ENCODE measurements around the gene TBC1D14.

The TBC1D14 gene

GRCh38 chr4:7045961-7046921 lies 136.6 kb downstream of the TBC1D14 start:
- Histone ChIP-seq H3K9ac (ENCODE audit: low read depth in 1 of 2, low read length in 2 of 2) (peak overlapping the region in 1 of 2 donors; percentile 0), H3K4me1 (ENCODE audit: control insufficient read depth in 2 of 2, insufficient read depth in 2 of 2, low read length in 2 of 2) (peaks cover 32 to 35% of the 10 kb centered on the region in 2 donors), H3K27me3 (ENCODE audit: control insufficient read depth in 2 of 2, insufficient read depth in 2 of 2, low read length in 2 of 2) (no peaks in the 10 kb centered on the region), H3K9me3 (ENCODE audit: control insufficient read depth in 2 of 2, low read length in 2 of 2) (no peaks in the 10 kb centered on the region), H3K27ac (ENCODE audit: low read depth in 2 of 2, low read length in 2 of 2) (no peak overlapping the region), H3K36me3 (ENCODE audit: control insufficient read depth in 2 of 2, insufficient read depth in 2 of 2, low read length in 2 of 2) (peaks cover 8 to 9% of the 10 kb centered on the region in 2 donors), H3K4me3 (ENCODE audit: low read length in 2 of 2) (no peak overlapping the region)

GRCh38 chr4:7046971-7047370 lies 137.3 kb downstream of the TBC1D14 start:
- Histone ChIP-seq H3K27ac (ENCODE audit: low read depth in 2 of 2, low read length in 2 of 2) (no peak overlapping the region), H3K27me3 (ENCODE audit: control insufficient read depth in 2 of 2, insufficient read depth in 2 of 2, low read length in 2 of 2) (no peaks in the 10 kb centered on the region), H3K36me3 (ENCODE audit: control insufficient read depth in 2 of 2, insufficient read depth in 2 of 2, low read length in 2 of 2) (peaks cover 10% of the 10 kb centered on the region in 2 donors), H3K4me1 (ENCODE audit: control insufficient read depth in 2 of 2, insufficient read depth in 2 of 2, low read length in 2 of 2) (peaks cover 25 to 28% of the 10 kb centered on the region in 2 donors), H3K4me3 (ENCODE audit: low read length in 2 of 2) (no peak overlapping the region), H3K9ac (ENCODE audit: low read depth in 1 of 2, low read length in 2 of 2) (no peak overlapping the region), H3K9me3 (ENCODE audit: control insufficient read depth in 2 of 2, low read length in 2 of 2) (no peaks in the 10 kb centered on the region)

- Histone ChIP-seq H3K9ac (ENCODE audit: low read depth in 1 of 2, low read length in 2 of 2) (no peak overlapping the region), H3K36me3 (ENCODE audit: control insufficient read depth in 2 of 2, insufficient read depth in 2 of 2, low read length in 2 of 2) (peaks cover 11 to 14% of the 10 kb centered on the region in 2 donors), H3K27me3 (ENCODE audit: control insufficient read depth in 2 of 2, insufficient read depth in 2 of 2, low read length in 2 of 2) (no peaks in the 10 kb centered on the region), H3K9me3 (ENCODE audit: control insufficient read depth in 2 of 2, low read length in 2 of 2) (no peaks in the 10 kb centered on the region), H3K27ac (ENCODE audit: low read depth in 2 of 2, low read length in 2 of 2) (no peak overlapping the region), H3K4me3 (ENCODE audit: low read length in 2 of 2) (no peak overlapping the region), H3K4me1 (ENCODE audit: control insufficient read depth in 2 of 2, insufficient read depth in 2 of 2, low read length in 2 of 2) (peaks cover 23 to 26% of the 10 kb centered on the region in 2 donors)
Observed at GRCh38 chr4:7048642-7049041, 139.0 kb downstream of the TBC1D14 start.

GRCh38 chr4:7049295-7049694 lies 139.7 kb downstream of the TBC1D14 start:
- H3K4me1 ChIP-seq (ENCODE audit: control insufficient read depth in 2 of 2, insufficient read depth in 2 of 2, low read length in 2 of 2), result peaks cover 21 to 22% of the 10 kb centered on the region in 2 donors

GRCh38 chr4:7049739-7050138 lies 140.1 kb downstream of the TBC1D14 start:
- peaks cover 20 to 24% of the 10 kb centered on the region in 2 donors for H3K36me3 ChIP-seq (ENCODE audit: control insufficient read depth in 2 of 2, insufficient read depth in 2 of 2, low read length in 2 of 2)
- H3K4me1 ChIP-seq (ENCODE audit: control insufficient read depth in 2 of 2, insufficient read depth in 2 of 2, low read length in 2 of 2), result peaks cover 17 to 18% of the 10 kb centered on the region in 2 donors

More at GRCh38 chr4:7049295-7049694, 139.7 kb downstream of the TBC1D14 start:
- Histone ChIP-seq H3K36me3 (ENCODE audit: control insufficient read depth in 2 of 2, insufficient read depth in 2 of 2, low read length in 2 of 2) (peaks cover 15 to 20% of the 10 kb centered on the region in 2 donors), H3K9ac (ENCODE audit: low read depth in 1 of 2, low read length in 2 of 2) (no peak overlapping the region), H3K27ac (ENCODE audit: low read depth in 2 of 2, low read length in 2 of 2) (no peak overlapping the region), H3K9me3 (ENCODE audit: control insufficient read depth in 2 of 2, low read length in 2 of 2) (no peaks in the 10 kb centered on the region), H3K27me3 (ENCODE audit: control insufficient read depth in 2 of 2, insufficient read depth in 2 of 2, low read length in 2 of 2) (no peaks in the 10 kb centered on the region), H3K4me3 (ENCODE audit: low read length in 2 of 2) (no peak overlapping the region)

GRCh38 chr4:7050481-7051143 lies 141.0 kb downstream of the TBC1D14 start:
- H3K9ac ChIP-seq (ENCODE audit: low read depth in 1 of 2, low read length in 2 of 2), result no peak overlapping the region

More at GRCh38 chr4:7049739-7050138, 140.1 kb downstream of the TBC1D14 start:
- H3K9ac ChIP-seq (ENCODE audit: low read depth in 1 of 2, low read length in 2 of 2), result no peak overlapping the region
- H3K27ac ChIP-seq (ENCODE audit: low read depth in 2 of 2, low read length in 2 of 2), result no peak overlapping the region
- no peaks in the 10 kb centered on the region for H3K27me3 ChIP-seq (ENCODE audit: control insufficient read depth in 2 of 2, insufficient read depth in 2 of 2, low read length in 2 of 2)
- no peaks in the 10 kb centered on the region for H3K9me3 ChIP-seq (ENCODE audit: control insufficient read depth in 2 of 2, low read length in 2 of 2)
- H3K4me3 ChIP-seq (ENCODE audit: low read length in 2 of 2), result no peak overlapping the region

GRCh38 chr4:7051144-7051495 lies 141.5 kb downstream of the TBC1D14 start:
- Histone ChIP-seq H3K4me3 (ENCODE audit: low read length in 2 of 2) (no peak overlapping the region), H3K27ac (ENCODE audit: low read depth in 2 of 2, low read length in 2 of 2) (no peak overlapping the region), H3K36me3 (ENCODE audit: control insufficient read depth in 2 of 2, insufficient read depth in 2 of 2, low read length in 2 of 2) (peaks cover 30 to 32% of the 10 kb centered on the region in 2 donors), H3K9me3 (ENCODE audit: control insufficient read depth in 2 of 2, low read length in 2 of 2) (no peaks in the 10 kb centered on the region), H3K4me1 (ENCODE audit: control insufficient read depth in 2 of 2, insufficient read depth in 2 of 2, low read length in 2 of 2) (peaks cover 4 to 6% of the 10 kb centered on the region in 2 donors), H3K27me3 (ENCODE audit: control insufficient read depth in 2 of 2, insufficient read depth in 2 of 2, low read length in 2 of 2) (no peaks in the 10 kb centered on the region), H3K9ac (ENCODE audit: low read depth in 1 of 2, low read length in 2 of 2) (no peak overlapping the region)

More at GRCh38 chr4:7050481-7051143, 141.0 kb downstream of the TBC1D14 start:
- Histone ChIP-seq H3K4me3 (ENCODE audit: low read length in 2 of 2) (no peak overlapping the region), H3K36me3 (ENCODE audit: control insufficient read depth in 2 of 2, insufficient read depth in 2 of 2, low read length in 2 of 2) (peaks cover 27 to 32% of the 10 kb centered on the region in 2 donors), H3K27me3 (ENCODE audit: control insufficient read depth in 2 of 2, insufficient read depth in 2 of 2, low read length in 2 of 2) (no peaks in the 10 kb centered on the region), H3K4me1 (ENCODE audit: control insufficient read depth in 2 of 2, insufficient read depth in 2 of 2, low read length in 2 of 2) (peaks cover 8 to 9% of the 10 kb centered on the region in 2 donors), H3K27ac (ENCODE audit: low read depth in 2 of 2, low read length in 2 of 2) (no peak overlapping the region), H3K9me3 (ENCODE audit: control insufficient read depth in 2 of 2, low read length in 2 of 2) (no peaks in the 10 kb centered on the region)

GRCh38 chr4:7051905-7052304 lies 142.3 kb downstream of the TBC1D14 start:
- Histone ChIP-seq H3K9ac (ENCODE audit: low read depth in 1 of 2, low read length in 2 of 2) (no peak overlapping the region), H3K27me3 (ENCODE audit: control insufficient read depth in 2 of 2, insufficient read depth in 2 of 2, low read length in 2 of 2) (no peaks in the 10 kb centered on the region), H3K4me3 (ENCODE audit: low read length in 2 of 2) (no peak overlapping the region), H3K9me3 (ENCODE audit: control insufficient read depth in 2 of 2, low read length in 2 of 2) (no peaks in the 10 kb centered on the region), H3K27ac (ENCODE audit: low read depth in 2 of 2, low read length in 2 of 2) (no peak overlapping the region), H3K4me1 (ENCODE audit: control insufficient read depth in 2 of 2, insufficient read depth in 2 of 2, low read length in 2 of 2) (peaks cover 0 to 2% of the 10 kb centered on the region in 2 donors), H3K36me3 (ENCODE audit: control insufficient read depth in 2 of 2, insufficient read depth in 2 of 2, low read length in 2 of 2) (peaks cover 35 to 37% of the 10 kb centered on the region in 2 donors)

GRCh38 chr4:7052313-7052712 lies 142.7 kb downstream of the TBC1D14 start:
- H3K27ac ChIP-seq (ENCODE audit: low read depth in 2 of 2, low read length in 2 of 2), result no peak overlapping the region
- peaks cover 0 to 2% of the 10 kb centered on the region in 2 donors for H3K4me1 ChIP-seq (ENCODE audit: control insufficient read depth in 2 of 2, insufficient read depth in 2 of 2, low read length in 2 of 2)
- no peaks in the 10 kb centered on the region for H3K27me3 ChIP-seq (ENCODE audit: control insufficient read depth in 2 of 2, insufficient read depth in 2 of 2, low read length in 2 of 2)
- no peaks in the 10 kb centered on the region for H3K9me3 ChIP-seq (ENCODE audit: control insufficient read depth in 2 of 2, low read length in 2 of 2)
- H3K36me3 ChIP-seq (ENCODE audit: control insufficient read depth in 2 of 2, insufficient read depth in 2 of 2, low read length in 2 of 2), result peaks cover 35 to 37% of the 10 kb centered on the region in 2 donors
- no peak overlapping the region for H3K4me3 ChIP-seq (ENCODE audit: low read length in 2 of 2)
- no peak overlapping the region for H3K9ac ChIP-seq (ENCODE audit: low read depth in 1 of 2, low read length in 2 of 2)

Measured in mucosa of rectum (tissue), 2 donors.